Measurements from ENCODE around the gene ANKZF1. TPM values are rescaled to one million over a fixed set of nuclear protein-coding genes. Genes with fewer than 3 reads are reported as not detected.

The ANKZF1 gene
- total RNA-seq, 4 donors from 2014 or later = 79.9 to 338 (median 164) TPM

GRCh38 chr2:219207134-219207883, 22.3 kb upstream of the ANKZF1 start:
- H3K36me3 ChIP-seq = peaks cover 0 to 26% (median 0%) of the 10 kb centered on the region in 3 donors
- H3K27ac ChIP-seq = peak overlapping the region; percentile 98 to 99 (median 98)
- no peaks in the 10 kb centered on the region for H3K27me3 ChIP-seq
- H3K4me3 ChIP-seq = peak overlapping the region; percentile 82 to 92 (median 86)
- peak in 1 of 3 donors; percentile 49 for DNase-seq
- peaks cover 0 to 24% (median 10%) of the 10 kb centered on the region in 4 donors for H3K4me1 ChIP-seq
- TF ChIP-seq CTCF (IDR thresholded peaks at IDR 0.05) (no peak), POLR2A (IDR thresholded peaks at IDR 0.05) (no peak)
- H3K9me3 ChIP-seq = no peaks in the 10 kb centered on the region

GRCh38 chr2:219207884-219208740, 21.5 kb upstream of the ANKZF1 start:
- peaks cover 0 to 24% (median 10%) of the 10 kb centered on the region in 4 donors for H3K4me1 ChIP-seq
- peak overlapping the region in 1 of 4 donors; percentile 87 for H3K4me3 ChIP-seq
- TF ChIP-seq CTCF (IDR thresholded peaks at IDR 0.05) (no peak), POLR2A (IDR thresholded peaks at IDR 0.05) (no peak)
- peaks cover 0 to 26% (median 0%) of the 10 kb centered on the region in 3 donors for H3K36me3 ChIP-seq
- no peaks in the 10 kb centered on the region for H3K9me3 ChIP-seq
- peak overlapping the region; percentile 98 to 99 (median 98) for H3K27ac ChIP-seq
- no peaks in the 10 kb centered on the region for H3K27me3 ChIP-seq
- DNase-seq = peak in 1 of 3 donors; percentile 40

GRCh38 chr2:219209236-219210195, 20.1 kb upstream of the ANKZF1 start:
- H3K9me3 ChIP-seq = no peaks in the 10 kb centered on the region
- peak in 1 of 3 donors; percentile 47 for DNase-seq
- H3K4me3 ChIP-seq = no peak overlapping the region
- H3K4me1 ChIP-seq = peaks cover 0 to 24% (median 10%) of the 10 kb centered on the region in 4 donors
- H3K27ac ChIP-seq = peak overlapping the region in 2 of 4 donors; percentile 11 to 64
- H3K27me3 ChIP-seq = no peaks in the 10 kb centered on the region
- H3K36me3 ChIP-seq = peaks cover 0 to 34% (median 0%) of the 10 kb centered on the region in 3 donors
- TF ChIP-seq CTCF (IDR thresholded peaks at IDR 0.05) = no peak
- TF ChIP-seq POLR2A (IDR thresholded peaks at IDR 0.05) = no peak

GRCh38 chr2:219210196-219210885, 19.3 kb upstream of the ANKZF1 start:
- Histone ChIP-seq H3K4me1 (peaks cover 0 to 24% (median 10%) of the 10 kb centered on the region in 4 donors), H3K27me3 (no peaks in the 10 kb centered on the region), H3K4me3 (no peak overlapping the region), H3K9me3 (no peaks in the 10 kb centered on the region), H3K36me3 (peaks cover 0 to 34% (median 0%) of the 10 kb centered on the region in 3 donors), H3K27ac (peak overlapping the region in 2 of 4 donors; percentile 0 to 64)
- TF ChIP-seq POLR2A (IDR thresholded peaks at IDR 0.05) = no peak
- no peak for TF ChIP-seq CTCF (IDR thresholded peaks at IDR 0.05)
- DNase-seq = peak in 1 of 3 donors; percentile 40

Measured in Peyer's patch (tissue), 4 donors.